Subcutaneous preadipocyte (primary cell): ENCODE measurements around the gene SPDL1. TPM values are rescaled to one million over a fixed set of nuclear protein-coding genes. Genes with fewer than 3 reads are reported as not detected.

ENCODE experiments used
- small RNA-seq: library from RNA; depleted of rRNA; stranded (forward); fragments of <200 nt; gene quantifications from one replicate; pipeline ENCODE3, GENCODE V24; 2012
- total RNA-seq: library from RNA; depleted of rRNA; stranded (reverse); fragments of >200 nt; gene quantifications from 2 replicates; pipeline ENCODE4 v1.2.3, GENCODE V29; 2012

SPDL1 gene, protein sequence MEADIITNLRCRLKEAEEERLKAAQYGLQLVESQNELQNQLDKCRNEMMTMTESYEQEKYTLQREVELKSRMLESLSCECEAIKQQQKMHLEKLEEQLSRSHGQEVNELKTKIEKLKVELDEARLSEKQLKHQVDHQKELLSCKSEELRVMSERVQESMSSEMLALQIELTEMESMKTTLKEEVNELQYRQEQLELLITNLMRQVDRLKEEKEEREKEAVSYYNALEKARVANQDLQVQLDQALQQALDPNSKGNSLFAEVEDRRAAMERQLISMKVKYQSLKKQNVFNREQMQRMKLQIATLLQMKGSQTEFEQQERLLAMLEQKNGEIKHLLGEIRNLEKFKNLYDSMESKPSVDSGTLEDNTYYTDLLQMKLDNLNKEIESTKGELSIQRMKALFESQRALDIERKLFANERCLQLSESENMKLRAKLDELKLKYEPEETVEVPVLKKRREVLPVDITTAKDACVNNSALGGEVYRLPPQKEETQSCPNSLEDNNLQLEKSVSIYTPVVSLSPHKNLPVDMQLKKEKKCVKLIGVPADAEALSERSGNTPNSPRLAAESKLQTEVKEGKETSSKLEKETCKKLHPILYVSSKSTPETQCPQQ
- 20.9 and 36.2 TPM in 2 replicates for total RNA-seq

GRCh38 chr5:169583424-169584220 lies at the start of gene SPDL1:
Gene SPDL1, plus strand, starts transcription at chr5:169583773. Its CDS starts 4,644 bp downstream, at chr5:169588417.

DNA sequence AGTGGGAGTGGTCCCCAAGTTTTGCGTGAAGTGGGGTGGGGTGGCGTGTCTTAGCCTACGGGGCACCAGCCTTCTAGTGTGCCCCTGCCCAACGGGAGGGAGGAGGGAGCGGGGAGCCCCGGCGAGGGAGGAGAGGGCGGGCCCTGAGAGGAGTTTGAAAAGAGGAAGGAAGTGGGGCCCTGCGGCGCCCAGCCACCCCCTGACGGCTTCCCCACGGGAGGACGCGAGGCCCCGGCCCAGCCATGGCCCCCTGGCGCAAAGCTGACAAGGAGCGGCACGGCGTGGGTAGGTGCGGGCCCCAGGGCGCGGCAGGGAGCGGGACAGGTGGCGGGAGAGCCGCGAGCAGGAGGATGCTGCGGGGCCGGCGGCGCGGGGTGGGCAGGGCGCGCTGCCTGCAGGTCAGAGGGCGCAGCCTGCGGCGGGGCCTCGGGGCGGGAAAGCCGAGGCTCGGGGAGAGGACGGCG lies 53.5 kb downstream of the SPDL1 start, which contains the start of gene DOCK2:
DOCK2 (plus strand) TSS at position 191 of the 464 bp plus-strand sequence; CDS start at position 243, 52 bp downstream.

Small RNA genes within 50 kb of the gene (small RNA-seq; reads per million reads assigned to genes)
- not detected for gene RNU6-477P

Other genes starting within 250 kb of the SPDL1 start
- 1.2 and 3.7 TPM in 2 replicates for gene DOCK2, start 53.5 kb downstream of the SPDL1 start, total RNA-seq